Measurements from ENCODE around the gene PTPRN2.
"Not testable (repeated sequence)": the region's sequence is repeated elsewhere in the genome, so short reads cannot be mapped to it uniquely, and the experiment has no call there.

Gene PTPRN2

GRCh38 chr7:157859915-157860314 is 727.7 kb downstream of the PTPRN2 start:
- DNase-seq: no peak

GRCh38 chr7:157857578-157858075 is 730.0 kb downstream of the PTPRN2 start:
- no peak for DNase-seq

- no peak for DNase-seq
Measured at GRCh38 chr7:157856873-157857577, 730.6 kb downstream of the PTPRN2 start.

GRCh38 chr7:157855452-157856213 is 732.0 kb downstream of the PTPRN2 start:
- DNase-seq: no peak

GRCh38 chr7:157855016-157855415 is 732.6 kb downstream of the PTPRN2 start:
- DNase-seq: no peak

GRCh38 chr7:157854066-157854891 is 733.3 kb downstream of the PTPRN2 start:
- no peak for DNase-seq

DNA sequence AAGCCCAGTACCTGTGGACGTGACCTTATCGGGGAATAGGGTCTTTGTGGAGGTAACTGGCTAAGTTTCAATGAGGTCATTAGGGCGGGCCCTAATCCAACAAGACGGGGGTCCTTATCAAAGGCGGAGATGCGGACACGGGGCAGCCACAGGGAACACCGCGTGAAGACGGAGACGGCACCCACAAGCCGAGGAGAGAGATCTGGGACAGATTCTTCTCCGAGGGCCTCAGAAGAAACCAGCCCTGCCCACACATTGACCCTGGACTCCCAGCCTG is 733.9 kb downstream of the PTPRN2 start:
- DNase-seq: no peak

DNA sequence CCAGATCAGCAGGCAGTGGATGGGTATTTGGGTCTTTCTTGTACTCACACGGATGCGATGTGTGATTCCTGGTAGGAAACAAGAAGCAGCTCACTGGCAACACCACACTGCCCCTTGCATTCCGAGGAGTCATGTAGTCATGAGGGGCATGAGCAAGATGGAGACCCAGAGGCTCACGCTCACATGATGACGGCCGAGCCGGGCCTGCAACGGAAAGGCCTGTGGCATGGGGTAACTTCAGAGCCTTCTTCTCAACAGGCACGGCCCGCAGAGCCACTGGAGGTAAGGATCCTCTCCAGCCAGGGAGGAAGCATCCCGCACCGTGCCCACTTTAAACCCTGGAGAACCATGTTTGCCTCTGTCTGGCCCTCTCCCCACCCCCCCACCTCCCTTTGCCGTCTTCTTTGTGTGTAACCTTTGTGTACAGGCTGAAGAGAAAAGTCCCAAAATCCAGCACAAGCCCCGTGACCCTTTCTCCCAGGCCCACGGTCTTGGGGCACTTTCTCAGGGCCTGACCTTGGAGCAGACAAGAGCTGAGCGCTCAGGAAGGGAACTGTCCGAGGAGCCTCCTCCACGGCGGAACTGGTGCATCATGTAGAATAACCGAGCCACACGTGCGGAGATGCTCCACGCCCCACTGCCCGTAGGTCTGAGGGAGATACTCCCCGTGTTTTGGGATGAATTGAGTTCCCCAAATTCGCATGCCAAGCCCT is 734.4 kb downstream of the PTPRN2 start:
- DNase-seq: no peak

DNA sequence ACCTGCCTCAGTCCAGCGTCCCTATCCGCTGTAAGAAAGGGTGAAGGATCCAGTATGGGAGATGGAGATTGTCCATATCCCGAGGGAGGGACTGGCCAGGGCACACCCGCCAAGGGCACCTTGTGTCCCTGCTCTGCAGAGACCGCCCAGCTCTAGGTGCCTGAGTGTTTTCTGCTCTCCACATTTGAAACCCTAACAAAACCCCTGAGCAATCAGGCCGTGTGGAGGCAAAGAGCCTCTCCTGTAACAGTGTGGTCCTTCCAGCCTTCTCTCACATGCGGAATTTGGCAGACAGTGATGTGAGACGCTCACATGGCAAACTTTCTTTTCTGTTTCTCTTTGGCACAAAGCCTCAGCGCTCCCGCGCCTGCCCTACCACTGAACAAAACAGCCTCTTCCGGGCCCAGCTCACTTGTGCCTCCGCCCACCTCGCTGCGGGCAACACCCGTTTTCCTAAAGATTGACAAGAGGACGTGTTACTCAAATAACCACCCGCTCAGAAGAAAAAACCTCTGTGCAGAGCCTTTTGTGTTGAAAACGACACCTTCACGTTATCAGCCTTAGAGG is 736.0 kb downstream of the PTPRN2 start:
- DNase-seq: no peak

DNA sequence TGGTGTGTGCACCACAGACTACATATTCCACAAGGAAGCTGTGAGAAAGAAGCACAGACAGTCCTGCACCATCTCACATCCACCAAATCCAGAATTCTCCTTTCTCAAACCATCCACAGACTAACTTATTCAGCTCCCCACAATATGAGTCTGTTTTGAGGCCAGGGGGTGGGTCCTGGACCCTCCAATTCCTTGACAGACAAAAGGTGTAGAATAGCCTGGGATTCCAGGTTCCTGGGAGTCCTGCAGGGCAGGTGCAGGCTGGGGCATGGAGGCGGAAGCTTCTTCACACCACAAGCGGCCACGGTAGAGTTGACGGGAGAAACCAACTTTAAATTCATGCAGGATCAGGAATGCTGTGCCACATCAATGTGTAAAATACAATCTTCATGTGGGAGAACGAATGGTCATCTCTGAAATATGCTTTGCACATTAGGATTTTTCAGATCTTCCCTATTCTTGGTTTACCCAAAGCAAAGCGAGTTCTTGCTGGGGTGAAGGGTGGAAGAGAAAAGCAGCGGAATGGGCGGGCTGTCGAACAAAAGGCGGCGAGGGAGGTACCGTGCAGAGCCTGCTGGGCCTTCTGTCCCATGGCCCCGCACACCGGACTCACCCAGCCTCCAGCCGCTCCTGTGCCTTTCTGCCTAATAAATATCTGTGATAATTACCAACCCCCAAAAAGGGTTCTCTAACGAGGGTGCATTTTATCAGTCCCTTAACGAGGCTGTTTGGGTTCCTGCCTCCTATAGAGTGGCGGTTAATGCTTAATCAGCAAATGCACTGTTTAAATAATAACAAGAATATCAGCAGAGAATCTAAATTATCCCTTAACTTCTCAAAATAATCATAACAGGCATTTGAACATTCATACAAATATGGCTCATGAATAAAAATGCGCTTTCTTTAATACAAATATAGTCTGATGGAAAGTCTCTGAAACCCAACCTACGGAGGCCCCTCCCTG is 736.9 kb downstream of the PTPRN2 start:
- DNase-seq: no peak

DNA sequence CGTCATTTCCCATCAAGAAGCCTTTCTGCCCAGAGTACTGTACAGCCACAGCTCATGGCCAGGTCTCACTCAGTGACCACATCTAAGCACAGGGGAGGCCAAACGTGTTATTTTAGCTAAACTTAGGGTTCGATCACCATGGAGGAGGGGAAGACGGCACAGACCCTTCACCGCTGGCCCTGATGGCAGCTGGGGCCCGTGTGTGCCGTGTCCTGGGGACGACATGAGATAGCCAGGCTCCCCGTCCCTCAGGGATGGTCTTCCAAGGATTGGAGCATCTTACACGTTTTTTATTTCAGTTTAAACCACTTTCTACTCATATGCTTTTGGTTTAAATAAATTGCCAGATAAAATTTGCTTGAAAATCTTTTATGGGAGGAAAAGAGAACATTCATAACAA is 737.9 kb downstream of the PTPRN2 start:
- no peak for DNase-seq

DNA sequence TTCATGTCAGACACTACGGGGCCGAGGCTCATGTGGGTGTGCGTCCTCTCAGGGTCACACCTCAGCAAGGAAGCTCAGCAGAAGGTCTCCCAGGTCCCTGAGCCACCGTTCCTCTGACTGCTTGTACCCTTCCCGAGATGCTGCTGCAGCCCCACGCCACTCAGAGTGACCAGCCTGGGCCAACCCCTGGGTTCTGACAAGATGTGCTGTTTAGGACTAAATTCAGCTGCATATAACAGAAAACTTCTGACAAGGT is 738.4 kb downstream of the PTPRN2 start:
- no peak for DNase-seq

DNA sequence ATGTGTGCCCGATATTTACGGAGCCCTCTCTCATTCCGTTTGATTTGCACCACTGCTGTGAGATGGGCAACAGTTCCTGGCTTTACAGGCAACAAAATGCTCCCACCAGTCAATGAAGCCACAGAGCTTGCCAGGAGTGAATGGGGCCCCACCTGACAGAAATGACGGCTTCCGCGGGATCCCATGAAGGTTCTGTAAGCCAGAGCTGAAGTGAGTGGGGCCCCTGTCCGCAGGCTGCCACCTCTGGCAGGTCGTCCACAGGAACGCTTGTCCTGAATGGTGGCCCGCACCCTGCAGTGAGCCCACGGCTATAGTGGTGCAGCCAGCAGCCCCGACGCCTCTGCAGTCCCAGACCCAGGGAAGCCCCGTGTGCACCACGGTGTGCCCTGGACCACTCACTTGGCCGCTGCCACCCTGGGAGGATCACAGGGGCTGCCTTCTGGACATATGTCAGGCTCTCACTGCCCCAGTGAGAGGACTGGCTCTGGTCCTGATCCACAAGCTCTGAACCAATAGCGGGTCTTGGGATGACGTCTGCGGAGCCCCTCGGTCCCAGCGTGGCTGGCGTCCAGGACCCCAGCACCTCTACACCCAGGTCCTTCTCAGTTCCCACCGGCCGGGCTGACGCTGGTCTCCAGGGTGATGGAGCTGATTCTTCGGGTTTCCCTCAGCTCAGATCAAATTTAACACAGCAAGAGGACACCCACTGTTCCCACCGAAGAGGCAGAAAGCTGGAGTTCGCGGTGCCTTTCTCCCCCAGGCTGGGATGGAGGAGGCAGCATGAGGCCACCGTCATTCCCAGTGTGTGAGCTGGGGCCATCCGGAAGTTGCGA is 738.9 kb downstream of the PTPRN2 start:
- DNase-seq: no peak

GRCh38 chr7:157847756-157848487 is 739.7 kb downstream of the PTPRN2 start:
- DNase-seq: not testable (repeated sequence)

GRCh38 chr7:157846746-157847145 is 740.9 kb downstream of the PTPRN2 start:
- not testable (repeated sequence) for DNase-seq

- DNase-seq: no peak
Measured at GRCh38 chr7:157846271-157846670, 741.4 kb downstream of the PTPRN2 start.

DNA sequence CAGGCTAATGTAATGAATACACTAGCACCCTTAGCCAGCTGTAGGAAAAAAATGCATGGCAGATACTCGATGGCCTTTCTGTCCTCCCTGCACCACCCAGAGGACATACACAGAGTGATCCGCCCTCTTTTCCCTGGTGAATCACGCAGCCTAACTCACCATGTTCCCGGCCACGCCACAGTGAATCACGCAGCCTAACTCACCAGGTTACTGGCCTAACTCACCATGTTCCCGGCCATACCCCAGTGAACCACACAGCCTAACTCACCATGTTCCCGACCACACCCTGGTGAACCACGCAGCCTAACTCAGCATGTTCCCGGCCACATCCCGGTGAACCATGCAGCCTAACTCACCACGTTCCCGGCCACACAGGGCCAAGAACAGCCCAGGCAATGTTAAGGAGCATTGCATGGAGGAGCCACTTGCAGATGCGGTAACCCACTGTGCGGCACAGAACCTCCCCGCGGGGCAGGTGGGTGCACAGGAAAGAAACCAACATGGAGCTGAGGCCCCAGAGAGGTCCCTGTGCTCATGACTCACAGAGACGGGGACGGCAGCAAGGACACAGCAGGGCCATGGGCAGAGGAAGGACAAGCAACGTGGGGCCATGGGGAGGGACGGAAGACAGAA is 742.3 kb downstream of the PTPRN2 start:
- DNase-seq: no peak

DNA sequence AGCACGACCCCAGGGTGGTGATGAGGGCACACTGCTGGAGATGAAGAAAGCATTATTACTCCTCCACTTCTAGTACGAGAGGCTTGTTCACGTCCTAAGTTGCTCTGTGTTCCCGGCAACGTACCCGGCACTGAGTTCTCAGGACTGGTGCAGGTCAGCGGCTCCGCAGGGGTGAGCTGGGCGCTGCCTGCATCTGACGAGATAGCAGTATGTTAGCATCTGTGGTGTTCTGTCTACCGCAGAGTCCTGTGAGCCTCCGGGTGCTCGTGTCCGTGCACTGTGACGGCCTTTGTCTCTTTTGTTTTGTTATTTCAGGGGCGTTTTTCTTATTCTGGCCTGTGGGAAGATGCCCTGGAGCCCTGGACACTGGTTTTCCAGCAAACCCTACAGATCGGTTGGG is 743.0 kb downstream of the PTPRN2 start:
- no peak for DNase-seq

DNA sequence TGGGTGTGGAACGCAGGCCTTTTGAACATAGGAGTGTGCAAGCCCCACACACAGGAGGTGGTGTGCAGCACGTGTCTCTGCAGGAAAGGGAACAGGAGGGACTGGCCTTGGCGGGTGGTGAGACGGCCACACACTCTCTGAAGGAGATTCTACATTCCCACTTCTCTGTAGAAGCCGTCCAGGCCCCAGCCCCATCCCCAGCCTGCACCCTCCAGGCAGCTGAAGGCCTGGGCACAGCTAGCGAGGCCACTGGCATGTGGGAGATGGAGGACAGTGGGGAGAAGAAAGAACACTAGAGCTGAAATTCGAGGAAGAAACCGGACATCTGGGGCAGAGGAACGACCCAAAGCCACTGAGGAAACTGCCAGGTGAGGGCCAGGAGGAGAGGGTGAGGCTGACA is 743.5 kb downstream of the PTPRN2 start:
- no peak for DNase-seq
